Activated CD4-positive, alpha-beta T cell treated with anti-CD3 and anti-CD28 coated beads for 48 hours (primary cell): ENCODE data around the gene UBE2O.

ENCODE experiments used
- DNase-seq: peaks from one replicate; pipeline ENCODE4 v3.0.0-alpha.2; 2020

Gene UBE2O

GRCh38 chr17:76385892-76386786, 66.8 kb downstream of the UBE2O start:
- DNase-seq: peak; percentile 92

DNA sequence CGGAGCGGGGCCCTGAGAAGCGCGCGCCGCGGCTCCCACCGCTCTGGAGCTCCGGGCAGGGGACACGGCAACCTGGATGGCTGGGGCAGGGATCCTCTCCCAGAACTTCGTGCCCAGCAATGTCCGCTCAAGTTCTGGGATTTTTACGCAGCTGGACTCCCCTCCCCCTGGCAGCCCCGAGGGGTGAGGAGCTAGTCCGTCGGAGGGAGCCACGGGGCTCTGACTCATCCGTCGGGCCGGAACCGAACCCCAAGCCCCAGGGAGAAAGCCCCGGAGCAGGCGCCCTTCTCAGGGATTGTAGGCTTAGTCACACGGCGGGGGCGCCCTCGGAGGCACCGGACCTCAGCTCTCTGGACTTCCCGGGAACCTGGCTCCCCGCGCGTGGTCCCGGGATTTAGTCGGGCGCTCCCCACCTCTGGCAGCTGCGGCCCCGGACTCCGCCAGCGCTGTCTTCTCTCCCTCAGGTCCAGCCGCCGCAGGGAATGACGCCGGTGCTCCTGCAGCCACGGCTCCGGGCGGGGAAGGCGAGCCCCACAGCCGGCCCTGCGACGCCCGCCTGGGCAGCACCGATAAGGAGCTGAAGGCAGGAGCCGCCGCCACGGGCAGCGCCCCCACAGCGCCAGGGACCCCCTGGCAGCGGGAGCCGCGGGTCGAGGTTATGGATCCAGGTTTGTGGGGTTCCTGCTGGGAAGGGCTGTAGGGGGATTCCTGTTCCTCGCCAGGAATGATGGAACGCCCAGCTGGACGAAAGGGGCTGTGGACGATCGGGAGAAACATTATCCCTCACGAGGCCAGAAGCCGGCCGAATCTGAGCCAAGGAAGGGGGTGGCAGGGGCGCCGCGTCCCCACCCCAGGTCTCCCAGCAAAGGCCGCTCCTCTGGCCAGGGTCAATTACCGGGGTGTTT, 67.7 kb downstream of the UBE2O start:
- DNase-seq: peak; percentile 48

DNA sequence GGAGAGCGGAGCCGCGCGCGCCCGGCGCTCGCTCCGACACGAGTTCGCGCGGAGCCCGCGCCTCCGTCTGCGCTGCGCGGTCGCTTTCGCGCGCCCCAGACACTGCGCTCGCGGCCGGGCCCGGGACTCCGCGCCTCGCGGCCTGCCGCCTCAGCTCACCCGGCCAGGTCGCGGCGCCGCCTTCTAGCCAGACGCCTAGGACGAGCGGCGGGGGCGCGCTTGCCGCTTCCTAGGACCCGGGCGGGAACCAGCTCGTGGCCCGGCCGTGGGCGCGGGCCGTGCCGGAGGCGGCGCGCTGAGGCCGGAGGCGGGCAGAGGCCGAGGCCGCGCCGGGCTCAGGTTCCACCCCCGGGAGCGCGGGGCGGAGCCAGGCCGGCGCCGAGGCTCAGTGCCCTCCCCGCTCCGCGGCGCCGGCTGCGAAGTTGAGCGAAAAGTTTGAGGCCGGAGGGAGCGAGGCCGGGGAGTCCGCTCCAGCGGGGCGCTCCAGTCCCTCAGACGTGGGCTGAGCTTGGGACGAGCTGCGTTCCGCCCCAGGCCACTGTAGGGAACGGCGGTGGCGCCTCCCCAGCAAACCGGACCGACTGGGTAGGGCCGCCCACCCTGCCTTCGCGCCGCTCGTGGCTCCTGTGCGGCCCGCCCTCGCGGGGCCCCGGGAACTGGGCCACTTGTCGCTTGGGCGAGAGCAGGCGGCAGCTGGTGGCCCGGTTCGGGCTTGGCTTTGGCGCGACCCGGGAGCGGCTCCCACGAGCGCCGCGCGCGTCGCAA, 68.5 kb downstream of the UBE2O start, which contains the start of gene SPHK1:
Gene SPHK1 (plus strand): TSS at position 388 of the 765 bp plus-strand sequence. CDS start 1,036 bp downstream, outside the sequence.
- peak; percentile 79 for DNase-seq

- peak; percentile 66 for DNase-seq
These were observed 69.3 kb downstream of the UBE2O start for GRCh38 chr17:76383546-76384221.

DNA sequence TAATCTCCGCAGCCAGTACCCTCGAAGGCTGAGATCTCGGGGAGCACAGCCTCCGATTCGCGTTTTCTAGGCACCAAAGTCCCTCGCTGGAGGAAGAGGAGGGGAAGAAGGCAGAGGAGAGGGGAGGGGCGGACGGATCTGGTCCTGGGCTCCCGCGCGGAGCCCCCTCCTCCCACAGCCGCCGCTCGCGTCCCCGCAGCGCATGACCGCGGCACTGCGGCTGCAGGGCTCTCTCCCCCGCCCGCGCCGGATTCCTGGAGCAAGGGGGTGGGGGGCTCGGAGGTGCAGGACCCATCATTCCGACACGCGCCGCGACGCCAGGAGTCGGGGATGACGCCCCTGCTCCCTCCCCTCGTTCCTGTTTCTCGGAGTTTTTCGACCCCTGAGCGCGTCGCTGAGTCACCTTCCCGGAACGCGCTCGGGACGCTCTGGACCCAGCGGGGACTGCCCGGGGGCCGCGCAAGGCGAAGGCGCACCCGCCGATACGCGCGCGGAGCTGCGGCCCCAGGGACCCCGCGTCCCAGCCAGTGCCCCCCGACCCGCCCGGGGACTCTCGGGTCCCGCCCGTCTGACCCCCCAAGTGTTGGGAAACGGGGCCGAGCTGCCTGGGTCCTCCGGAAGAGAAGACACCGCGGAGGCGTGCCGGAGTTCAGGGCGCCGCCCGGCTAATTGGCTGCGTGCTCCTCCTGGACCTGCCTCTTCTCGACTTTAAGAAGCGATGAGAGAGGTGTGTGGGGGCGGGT, 70.0 kb downstream of the UBE2O start:
- peak; percentile 78 for DNase-seq

DNA sequence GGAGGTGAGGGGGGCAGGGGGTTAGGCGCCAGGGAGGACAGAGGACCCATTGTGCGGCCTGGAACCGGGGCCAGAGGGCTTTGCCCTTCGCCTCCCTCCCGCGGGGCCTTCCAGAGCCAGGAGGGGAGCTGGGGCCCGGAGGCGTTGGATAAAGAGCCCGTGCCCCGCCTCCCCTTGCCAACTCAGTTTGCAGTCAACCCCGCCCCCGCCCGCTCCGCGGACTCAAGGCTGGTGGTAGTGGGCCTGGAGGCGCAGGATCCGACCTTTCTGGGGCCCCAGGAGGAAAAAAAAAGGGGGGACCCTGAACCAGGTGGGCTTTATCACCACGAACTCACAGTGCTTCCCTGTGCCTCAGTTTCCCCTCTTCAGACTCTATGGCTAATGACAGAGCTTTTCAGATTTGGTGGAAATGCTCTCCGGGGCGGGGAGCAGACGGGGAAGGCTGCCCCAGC, 70.6 kb downstream of the UBE2O start:
- peak; percentile 55 for DNase-seq

GRCh38 chr17:76381633-76382350, 71.2 kb downstream of the UBE2O start:
- DNase-seq: no peak

- DNase-seq: no peak
These were observed 73.1 kb downstream of the UBE2O start for GRCh38 chr17:76379646-76380376.

DNA sequence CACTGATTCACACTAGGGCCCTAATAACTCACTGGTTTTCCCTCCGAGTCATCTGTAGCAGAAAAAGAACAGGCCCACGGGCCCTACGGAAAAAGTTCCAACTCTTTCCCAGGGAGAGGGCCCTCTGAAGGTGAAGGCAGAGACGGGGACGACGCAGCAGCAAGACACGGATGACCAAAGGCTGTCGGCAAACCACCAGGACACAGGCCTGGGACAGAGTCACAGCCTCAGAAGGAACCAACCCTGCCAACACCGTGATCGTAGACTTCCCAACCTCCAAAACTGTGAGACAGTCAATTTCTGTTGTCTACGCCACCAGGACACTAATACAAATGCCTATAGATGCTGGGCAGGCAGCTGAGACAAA, 73.7 kb downstream of the UBE2O start:
- DNase-seq: no peak

DNA sequence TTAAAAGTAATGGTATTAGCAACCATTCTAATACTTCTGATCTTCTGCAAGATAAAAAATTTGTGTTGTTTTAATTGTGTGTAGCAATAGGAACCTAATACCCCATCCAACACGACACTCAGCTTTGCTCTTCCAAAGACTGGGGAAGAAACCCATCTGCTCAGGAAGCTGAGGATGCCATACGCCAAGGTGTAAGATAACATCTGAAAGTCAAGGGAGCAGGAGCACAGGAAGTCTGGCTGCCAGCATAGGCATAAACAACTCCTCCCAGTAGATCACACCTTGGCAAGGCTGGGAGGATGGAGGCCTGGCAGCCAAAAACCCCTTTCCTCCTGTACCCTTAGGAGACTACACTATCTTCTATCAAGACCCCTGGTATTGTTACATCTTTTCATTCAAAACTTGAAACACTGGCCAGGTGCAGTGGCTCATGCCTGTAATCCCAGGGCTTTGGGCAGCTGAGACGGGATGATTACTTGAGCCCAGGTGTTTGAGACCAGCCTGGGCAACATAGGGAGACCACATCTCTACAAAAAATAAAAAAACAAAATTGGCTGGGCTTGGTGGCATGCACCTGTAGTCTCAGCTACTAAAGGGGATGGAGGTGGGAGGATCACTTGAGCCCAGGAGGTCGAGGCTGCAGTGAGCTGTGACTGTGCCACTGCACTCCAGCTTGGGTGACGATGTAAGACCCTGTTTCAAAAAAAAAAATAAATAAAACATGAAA, 74.2 kb downstream of the UBE2O start:
- no peak for DNase-seq

DNA sequence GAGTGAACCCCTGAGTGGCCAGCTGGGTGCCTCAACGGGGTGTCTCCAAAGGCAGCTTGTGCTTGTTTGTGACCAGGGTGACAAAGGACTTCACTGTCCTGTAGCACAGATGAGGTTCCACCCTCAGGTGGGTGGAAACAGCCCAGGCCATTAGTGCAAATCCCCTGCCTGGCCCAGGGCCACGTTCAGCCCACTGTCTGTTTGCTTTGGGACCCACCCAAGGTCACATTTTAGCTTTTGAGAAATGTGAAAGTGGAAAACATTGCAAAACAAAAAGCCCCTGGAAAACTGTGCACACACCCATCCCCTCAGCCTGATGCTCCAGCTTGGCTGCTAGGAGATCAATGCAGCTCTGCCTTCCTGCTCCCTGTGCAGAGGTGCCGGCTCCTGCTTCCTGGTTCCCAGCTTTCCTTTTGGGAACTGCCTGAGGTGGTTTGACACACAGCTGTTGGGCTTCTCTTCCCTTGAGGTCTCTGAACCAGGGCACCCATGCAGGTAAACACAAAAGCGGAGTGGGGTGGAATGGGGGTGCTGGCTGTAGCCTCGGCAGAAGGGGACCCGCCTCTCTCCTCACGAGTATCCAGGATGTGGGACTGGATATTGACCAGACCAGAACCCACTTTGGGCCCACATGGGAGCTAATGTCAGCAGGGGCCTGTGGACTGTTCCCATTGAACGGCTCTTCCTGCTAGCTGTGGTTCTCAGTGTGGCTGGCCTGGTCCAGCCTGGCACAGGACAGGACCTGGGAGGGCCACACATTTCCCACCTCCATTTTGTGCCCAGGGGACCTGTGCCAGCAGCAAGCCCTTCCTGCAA, 76.4 kb downstream of the UBE2O start:
- no peak for DNase-seq

GRCh38 chr17:76371656-76372628, 81.0 kb downstream of the UBE2O start:
- no peak for DNase-seq

DNA sequence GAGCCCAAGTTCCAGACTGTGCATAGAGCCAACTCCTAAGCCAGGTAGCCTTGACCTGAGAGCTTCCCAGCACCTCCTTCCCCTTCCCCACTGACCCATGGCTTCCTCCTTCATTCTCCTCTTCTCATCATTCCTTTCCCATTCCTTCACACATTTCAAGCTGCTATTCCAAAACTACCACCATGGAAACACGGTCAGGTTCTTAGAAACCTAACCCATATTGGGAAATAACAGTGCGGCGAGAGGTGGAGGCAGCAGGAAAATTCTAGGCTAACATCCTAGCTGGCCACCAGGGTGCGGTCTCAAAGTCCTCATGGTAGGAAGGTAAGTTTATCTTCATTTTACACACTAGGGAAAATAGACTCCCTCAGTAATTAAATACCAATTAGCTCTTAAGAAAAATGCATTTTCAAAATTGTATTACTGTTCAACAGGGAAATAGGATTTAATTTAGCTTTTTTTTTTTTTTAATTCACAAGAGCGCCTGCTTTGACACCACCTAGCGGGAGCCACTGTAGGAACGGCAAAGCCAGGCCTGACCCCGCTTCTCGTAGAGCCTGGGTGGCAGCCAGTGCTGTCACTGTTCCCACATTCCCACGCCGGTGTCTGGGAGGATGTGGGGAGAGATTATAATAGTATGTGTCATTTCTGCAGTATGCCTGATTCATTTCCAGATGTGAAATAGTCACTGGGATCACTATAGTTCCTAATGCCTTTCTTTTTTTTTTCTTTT, 82.5 kb downstream of the UBE2O start:
- no peak for DNase-seq

DNA sequence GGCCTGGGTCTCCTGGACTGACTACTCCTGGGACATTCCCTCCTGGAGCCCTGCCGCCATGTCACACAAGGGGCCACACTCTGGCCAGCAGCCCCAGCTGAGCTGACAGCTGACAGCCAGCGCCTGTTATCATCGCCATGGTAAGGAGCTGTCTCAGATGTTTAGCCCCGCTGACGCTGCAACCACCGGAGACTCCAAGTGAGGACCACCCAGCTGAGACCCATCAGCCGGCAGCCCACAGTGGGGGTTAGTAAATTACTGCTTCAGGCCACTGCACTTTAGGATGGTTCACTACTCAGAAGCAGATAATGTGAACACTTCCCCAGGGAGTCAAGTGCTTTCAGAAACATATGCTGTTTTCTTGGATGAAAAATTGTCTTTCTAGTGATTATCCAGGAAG, 83.1 kb downstream of the UBE2O start:
- DNase-seq: no peak

DNA sequence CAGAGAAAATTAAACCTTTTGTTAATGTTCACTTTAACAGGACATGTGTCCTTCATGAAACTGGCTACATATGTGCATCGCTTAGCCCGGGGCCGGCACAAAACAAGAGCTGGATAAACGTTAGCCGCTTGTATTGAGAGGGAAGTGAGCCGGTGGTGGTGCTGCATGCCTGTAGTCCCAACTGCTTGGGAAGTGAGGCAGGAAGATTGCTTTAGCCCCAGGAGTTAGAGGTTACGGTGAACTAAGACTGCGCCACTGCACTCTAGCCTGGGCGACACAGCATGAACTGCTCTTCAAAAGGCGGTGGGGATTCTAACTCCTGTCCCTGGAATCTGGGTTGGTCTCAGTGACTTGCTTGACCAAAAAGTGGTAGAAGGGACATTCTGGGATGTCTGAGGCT, 83.6 kb downstream of the UBE2O start:
- no peak for DNase-seq

DNA sequence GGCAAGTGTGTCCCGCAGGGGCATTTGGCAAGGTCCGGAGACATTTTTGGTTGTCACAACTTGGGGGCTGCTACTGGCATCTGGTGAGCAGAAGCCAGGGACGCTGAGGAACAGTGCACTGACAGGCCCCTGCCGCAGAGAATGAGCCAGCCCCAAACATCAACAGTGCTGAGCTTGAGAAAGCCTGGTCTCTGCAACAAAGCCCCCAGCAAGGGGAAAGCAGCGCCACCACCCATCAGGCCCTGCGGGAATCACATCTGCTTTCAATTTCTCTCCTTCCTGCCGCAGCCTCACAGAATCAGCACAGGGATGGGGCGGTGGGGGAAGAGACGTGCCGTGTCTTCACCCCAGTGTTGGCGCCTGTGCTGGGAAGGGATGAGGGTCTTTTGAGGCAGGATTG, 84.4 kb downstream of the UBE2O start:
- no peak for DNase-seq
